HL-60 (cell line): ENCODE results near the gene SRMS.

ENCODE experiments used
- DNase-seq, 2 experiments: peaks; one replicate each; pipeline ENCODE4 v3.0.0-alpha.2; 2010 to 2020; ENCODE audit warnings: low read depth in 1 of 2, low spot score in 1 of 2
- H3K27ac ChIP-seq: fragments of 250-450 bp; sonication (Bioruptor Pico); replicated peaks from 2 replicates; pipeline ENCODE4 v1.5.1; 2020; ENCODE audit warnings: mild to moderate bottlenecking, moderate library complexity
- H3K27me3 ChIP-seq: fragments of 250-450 bp; sonication (Bioruptor Pico); 2 replicates; pipeline ENCODE4 v1.5.1; 2021; ENCODE audit warnings: mild to moderate bottlenecking, moderate library complexity; ENCODE audit not compliant: insufficient read depth, poor library complexity, severe bottlenecking
- H3K4me3 ChIP-seq: replicated peaks from 2 replicates; pipeline ENCODE4 v1.5.1; 2011; ENCODE audit warnings: mild to moderate bottlenecking, control low read depth, low read length; ENCODE audit not compliant: insufficient read depth
- CTCF ChIP-seq: IDR thresholded peaks from one replicate; pipeline ENCODE4 v1.5.1; 2011; ENCODE audit warnings: low read length, control low read depth, inconsistent platforms; ENCODE audit not compliant: insufficient read depth
- GABPA ChIP-seq: IDR thresholded peaks from 2 replicates; pipeline ENCODE4 v1.6.1; 2012; ENCODE audit warnings: low read depth
- POLR2AphosphoS5 ChIP-seq: IDR thresholded peaks from 2 replicates; pipeline ENCODE4 v1.6.1; 2012; ENCODE audit warnings: low read depth
- REST ChIP-seq: IDR thresholded peaks from 2 replicates; pipeline ENCODE4 v1.6.1; 2012; ENCODE audit warnings: low read depth; ENCODE audit not compliant: insufficient replicate concordance
- SPI1 ChIP-seq: IDR thresholded peaks from 2 replicates; pipeline ENCODE4 v1.6.1; 2012; ENCODE audit warnings: low read depth, mild to moderate bottlenecking, borderline replicate concordance

Gene SRMS

GRCh38 chr20:63579017-63579694, 31.6 kb upstream of the SRMS start:
- no peak for DNase-seq
- Histone ChIP-seq H3K27ac (no peak overlapping the region), H3K27me3 (peaks cover 41% of the 10 kb centered on the region), H3K4me3 (no peak overlapping the region)
- no peak for TF ChIP-seq CTCF
- TF ChIP-seq SPI1: no peak
- no peak for TF ChIP-seq REST
- TF ChIP-seq POLR2AphosphoS5: no peak
- no peak for TF ChIP-seq GABPA

GRCh38 chr20:63578224-63579016, 30.9 kb upstream of the SRMS start:
- DNase-seq: no peak
- Histone ChIP-seq H3K27me3 (peaks cover 42% of the 10 kb centered on the region), H3K4me3 (no peak overlapping the region), H3K27ac (no peak overlapping the region)
- no peak for TF ChIP-seq GABPA
- no peak for TF ChIP-seq SPI1
- TF ChIP-seq CTCF: no peak
- TF ChIP-seq POLR2AphosphoS5: no peak
- TF ChIP-seq REST: no peak

- no peak overlapping the region for H3K27ac ChIP-seq
- no peak for DNase-seq
- peaks cover 52% of the 10 kb centered on the region for H3K27me3 ChIP-seq
- no peak for TF ChIP-seq REST
- TF ChIP-seq CTCF: no peak
- TF ChIP-seq SPI1: no peak
- TF ChIP-seq POLR2AphosphoS5: no peak
- no peak for TF ChIP-seq GABPA
- H3K4me3 ChIP-seq: no peak overlapping the region
These were observed 29.9 kb upstream of the SRMS start for GRCh38 chr20:63577317-63577894.
